Transverse colon (tissue), 3 donors: Measurements from ENCODE around the gene LGALS16.

Experiments
- CTCF ChIP-seq, 5 experiments: fragments of 200-600 bp in 3 of 5; fragments of 450-650 bp in 2 of 5; sonication (generic) in 3 of 5; IDR thresholded peaks; 1 replicate in 2 of 5; 2 replicates in 3 of 5; pipeline ENCODE4 v1.5.1; 2016 to 2017; ENCODE audit warnings: antibody characterized with exemption in 5 of 5, inconsistent platforms in 3 of 5, mild to moderate bottlenecking in 2 of 5, moderate library complexity in 1 of 5
- POLR2A ChIP-seq: fragments of 450-650 bp; IDR thresholded peaks from one replicate; pipeline ENCODE4 v1.6.1; 2016; ENCODE audit warnings: antibody characterized with exemption, mild to moderate bottlenecking, moderate library complexity

- TF ChIP-seq CTCF (IDR thresholded peaks at IDR 0.05): no peak
- TF ChIP-seq POLR2A: no peak
Measured at GRCh38 chr19:39698535-39698934, 42.8 kb downstream of the LGALS16 start.
